Measurements from ENCODE around the gene EFNB2.

EFNB2 gene

GRCh38 chr13:106522112-106522705, 13.3 kb downstream of the EFNB2 start:
- Histone ChIP-seq H3K23ac (ENCODE audit: low read length) (no peak overlapping the region), H3K4me1 (ENCODE audit: control insufficient read depth in 1 of 2, insufficient read depth in 2 of 2, low read length in 2 of 2) (peaks cover 15 to 35% of the 10 kb centered on the region in 2 experiments), H2AK5ac (ENCODE audit: low read length) (no peak overlapping the region), H3K9ac (ENCODE audit: low read length) (no peak overlapping the region), H4K12ac (ENCODE audit: low read depth, low read length) (no peak overlapping the region), H4K91ac (ENCODE audit: low read depth, low read length) (no peak overlapping the region), H3K27me3 (ENCODE audit: insufficient read depth, low read length) (no peaks in the 10 kb centered on the region), H2BK12ac (ENCODE audit: low read length) (no peak overlapping the region), H3K9me3 (ENCODE audit: insufficient read depth, low read depth, low read length) (no peaks in the 10 kb centered on the region), H2AFZ (ENCODE audit: insufficient read depth, low read length, poor library complexity) (no peak overlapping the region), H3K36me3 (ENCODE audit: control insufficient read depth in 1 of 2, insufficient read depth in 2 of 2, low read length in 2 of 2) (peaks cover 2 to 10% of the 10 kb centered on the region in 2 experiments), H2BK120ac (ENCODE audit: insufficient read depth, low read length, poor library complexity) (no peak overlapping the region), H3K4me3 (ENCODE audit: low read depth, low read length) (no peak overlapping the region), H3K14ac (ENCODE audit: low read length) (no peak overlapping the region), H3K4me2 (ENCODE audit: low read length) (no peak overlapping the region), H4K8ac (ENCODE audit: low read depth, low read length) (no peak overlapping the region), H3K18ac (ENCODE audit: low read length) (no peak overlapping the region), H2BK5ac (ENCODE audit: low read depth, low read length, poor library complexity) (no peak overlapping the region), H3K79me2 (ENCODE audit: control insufficient read depth, insufficient read depth, low read length, poor library complexity) (peaks cover 23% of the 10 kb centered on the region), H3K27ac (ENCODE audit: low read depth, low read length) (no peak overlapping the region), H3K79me1 (ENCODE audit: low read length) (no peaks in the 10 kb centered on the region), H3K4ac (ENCODE audit: low read depth, low read length) (peak overlapping the region; percentile 43)
- WGBS (ENCODE audit: extremely low coverage, insufficient coverage, insufficient read length), result no CpG with 5 or more reads among the region's 5 CpGs
- DNase-seq, result peak in 1 of 2 donors; percentile 22

GRCh38 chr13:106521095-106521799, 14.2 kb downstream of the EFNB2 start:
- H3K27me3 ChIP-seq (ENCODE audit: insufficient read depth, low read length), result no peaks in the 10 kb centered on the region
- H2BK5ac ChIP-seq (ENCODE audit: low read depth, low read length, poor library complexity), result no peak overlapping the region
- no peak overlapping the region for H4K12ac ChIP-seq (ENCODE audit: low read depth, low read length)
- H3K4ac ChIP-seq (ENCODE audit: low read depth, low read length), result no peak overlapping the region
- H3K9me3 ChIP-seq (ENCODE audit: insufficient read depth, low read depth, low read length), result no peaks in the 10 kb centered on the region
- H2AFZ ChIP-seq (ENCODE audit: insufficient read depth, low read length, poor library complexity), result no peak overlapping the region
- peaks cover 22% of the 10 kb centered on the region for H3K79me2 ChIP-seq (ENCODE audit: control insufficient read depth, insufficient read depth, low read length, poor library complexity)
- no peak overlapping the region for H2BK12ac ChIP-seq (ENCODE audit: low read length)
- H3K4me3 ChIP-seq (ENCODE audit: low read depth, low read length), result no peak overlapping the region
- H3K9ac ChIP-seq (ENCODE audit: low read length), result no peak overlapping the region
- H3K79me1 ChIP-seq (ENCODE audit: low read length), result no peaks in the 10 kb centered on the region
- peaks cover 2 to 10% of the 10 kb centered on the region in 2 experiments for H3K36me3 ChIP-seq (ENCODE audit: control insufficient read depth in 1 of 2, insufficient read depth in 2 of 2, low read length in 2 of 2)
- peaks cover 15 to 31% of the 10 kb centered on the region in 2 experiments for H3K4me1 ChIP-seq (ENCODE audit: control insufficient read depth in 1 of 2, insufficient read depth in 2 of 2, low read length in 2 of 2)
- no peak overlapping the region for H3K14ac ChIP-seq (ENCODE audit: low read length)
- H3K27ac ChIP-seq (ENCODE audit: low read depth, low read length), result no peak overlapping the region
- H2BK120ac ChIP-seq (ENCODE audit: insufficient read depth, low read length, poor library complexity), result no peak overlapping the region
- H4K91ac ChIP-seq (ENCODE audit: low read depth, low read length), result no peak overlapping the region
- WGBS (ENCODE audit: extremely low coverage, insufficient coverage, insufficient read length), result no CpG with 5 or more reads among the region's 5 CpGs
- no peak overlapping the region for H3K23ac ChIP-seq (ENCODE audit: low read length)
- H4K8ac ChIP-seq (ENCODE audit: low read depth, low read length), result no peak overlapping the region
- DNase-seq, result peak in 1 of 2 donors; percentile 51
- H3K18ac ChIP-seq (ENCODE audit: low read length), result no peak overlapping the region
- H2AK5ac ChIP-seq (ENCODE audit: low read length), result no peak overlapping the region
- no peak overlapping the region for H3K4me2 ChIP-seq (ENCODE audit: low read length)

- no peak overlapping the region for H4K12ac ChIP-seq (ENCODE audit: low read depth, low read length)
- H2BK5ac ChIP-seq (ENCODE audit: low read depth, low read length, poor library complexity), result no peak overlapping the region
- H3K23ac ChIP-seq (ENCODE audit: low read length), result no peak overlapping the region
- WGBS (ENCODE audit: extremely low coverage, insufficient coverage, insufficient read length), result no CpG with 5 or more reads among the region's 12 CpGs
- no peaks in the 10 kb centered on the region for H3K79me1 ChIP-seq (ENCODE audit: low read length)
- H3K79me2 ChIP-seq (ENCODE audit: control insufficient read depth, insufficient read depth, low read length, poor library complexity), result peaks cover 20% of the 10 kb centered on the region
- H3K36me3 ChIP-seq (ENCODE audit: control insufficient read depth in 1 of 2, insufficient read depth in 2 of 2, low read length in 2 of 2), result peaks cover 2 to 10% of the 10 kb centered on the region in 2 experiments
- H3K4me2 ChIP-seq (ENCODE audit: low read length), result no peak overlapping the region
- no peak overlapping the region for H4K91ac ChIP-seq (ENCODE audit: low read depth, low read length)
- peak overlapping the region; percentile 49 for H3K4ac ChIP-seq (ENCODE audit: low read depth, low read length)
- H3K9ac ChIP-seq (ENCODE audit: low read length), result no peak overlapping the region
- no peak overlapping the region for H2BK12ac ChIP-seq (ENCODE audit: low read length)
- H2BK120ac ChIP-seq (ENCODE audit: insufficient read depth, low read length, poor library complexity), result no peak overlapping the region
- H2AFZ ChIP-seq (ENCODE audit: insufficient read depth, low read length, poor library complexity), result no peak overlapping the region
- H3K4me3 ChIP-seq (ENCODE audit: low read depth, low read length), result no peak overlapping the region
- no peaks in the 10 kb centered on the region for H3K27me3 ChIP-seq (ENCODE audit: insufficient read depth, low read length)
- H4K8ac ChIP-seq (ENCODE audit: low read depth, low read length), result no peak overlapping the region
- peaks cover 10 to 25% of the 10 kb centered on the region in 2 experiments for H3K4me1 ChIP-seq (ENCODE audit: control insufficient read depth in 1 of 2, insufficient read depth in 2 of 2, low read length in 2 of 2)
- no peak overlapping the region for H3K14ac ChIP-seq (ENCODE audit: low read length)
- H3K9me3 ChIP-seq (ENCODE audit: insufficient read depth, low read depth, low read length), result no peaks in the 10 kb centered on the region
- H3K18ac ChIP-seq (ENCODE audit: low read length), result no peak overlapping the region
- H3K27ac ChIP-seq (ENCODE audit: low read depth, low read length), result no peak overlapping the region
- no peak for DNase-seq
- no peak overlapping the region for H2AK5ac ChIP-seq (ENCODE audit: low read length)
Measured at GRCh38 chr13:106520251-106521054, 15.0 kb downstream of the EFNB2 start.

GRCh38 chr13:106518512-106518911, 16.9 kb downstream of the EFNB2 start:
- DNase-seq, result no peak
- Histone ChIP-seq H3K27me3 (ENCODE audit: insufficient read depth, low read length) (no peaks in the 10 kb centered on the region), H2AK5ac (ENCODE audit: low read length) (no peak overlapping the region), H3K79me1 (ENCODE audit: low read length) (no peaks in the 10 kb centered on the region), H3K36me3 (ENCODE audit: control insufficient read depth in 1 of 2, insufficient read depth in 2 of 2, low read length in 2 of 2) (peaks cover 2 to 10% of the 10 kb centered on the region in 2 experiments), H2BK5ac (ENCODE audit: low read depth, low read length, poor library complexity) (no peak overlapping the region), H3K27ac (ENCODE audit: low read depth, low read length) (no peak overlapping the region), H3K4ac (ENCODE audit: low read depth, low read length) (peak overlapping the region; percentile 18), H3K4me3 (ENCODE audit: low read depth, low read length) (no peak overlapping the region), H3K4me1 (ENCODE audit: control insufficient read depth in 1 of 2, insufficient read depth in 2 of 2, low read length in 2 of 2) (peaks cover 7 to 21% of the 10 kb centered on the region in 2 experiments), H3K9ac (ENCODE audit: low read length) (no peak overlapping the region), H2BK120ac (ENCODE audit: insufficient read depth, low read length, poor library complexity) (no peak overlapping the region), H3K79me2 (ENCODE audit: control insufficient read depth, insufficient read depth, low read length, poor library complexity) (peaks cover 15% of the 10 kb centered on the region), H2BK12ac (ENCODE audit: low read length) (peak overlapping the region; percentile 9), H3K23ac (ENCODE audit: low read length) (no peak overlapping the region), H3K9me3 (ENCODE audit: insufficient read depth, low read depth, low read length) (no peaks in the 10 kb centered on the region), H4K8ac (ENCODE audit: low read depth, low read length) (no peak overlapping the region), H3K4me2 (ENCODE audit: low read length) (no peak overlapping the region), H3K14ac (ENCODE audit: low read length) (no peak overlapping the region), H4K91ac (ENCODE audit: low read depth, low read length) (no peak overlapping the region), H3K18ac (ENCODE audit: low read length) (no peak overlapping the region), H2AFZ (ENCODE audit: insufficient read depth, low read length, poor library complexity) (no peak overlapping the region), H4K12ac (ENCODE audit: low read depth, low read length) (no peak overlapping the region)
- no CpG with 5 or more reads among the region's 11 CpGs for WGBS (ENCODE audit: extremely low coverage, insufficient coverage, insufficient read length)

All from trophoblast cell (in vitro differentiated cells and primary cell).